GM12878 (cell line): ENCODE data around the gene KIAA0930.

ENCODE experiments used
- ATF2 ChIP-seq: IDR thresholded peaks from 2 replicates; pipeline ENCODE4 v1.6.1; 2012; ENCODE audit warnings: low read length, inconsistent platforms
- BCLAF1 ChIP-seq: fragments of 450-650 bp; IDR thresholded peaks from 2 replicates; pipeline ENCODE4 v1.6.1; 2017; ENCODE audit warnings: antibody characterized with exemption, mild to moderate bottlenecking, moderate library complexity
- BHLHE40 ChIP-seq, 2 experiments: fragments of 450-650 bp in 1 of 2; IDR thresholded peaks; 2 replicates each; pipeline ENCODE4 v1.6.1; 2011 to 2017; ENCODE audit warnings: low read depth in 2 of 2, borderline replicate concordance in 1 of 2, improper control_type of control experiment in 1 of 2, low read length in 1 of 2, mild to moderate bottlenecking in 1 of 2
- CTCF ChIP-seq, 3 experiments: IDR thresholded peaks in 2 of 3; conservative IDR thresholded peaks in 1 of 3; 2 replicates each; pipeline ENCODE4 v1.5.1; 2011; ENCODE audit warnings: low read depth in 3 of 3, low read length in 3 of 3, mild to moderate bottlenecking in 3 of 3, control low read depth in 2 of 3, moderate library complexity in 2 of 3, inconsistent platforms in 1 of 3, mixed read lengths in 1 of 3; ENCODE audit not compliant: control insufficient read depth in 2 of 3, insufficient read depth in 1 of 3; ENCODE audit errors: extremely low read depth in 1 of 3
- FOS ChIP-seq: IDR thresholded peaks from 3 replicates; pipeline ENCODE4 v1.6.1; 2011; ENCODE audit warnings: borderline replicate concordance; ENCODE audit not compliant: insufficient read length; ENCODE audit errors: extremely low read depth
- POLR2A ChIP-seq: IDR thresholded peaks from 2 replicates; pipeline ENCODE4 v1.6.1; 2011; ENCODE audit warnings: low read depth, mild to moderate bottlenecking, low read length
- POLR2AphosphoS2 ChIP-seq: IDR thresholded peaks from 2 replicates; pipeline ENCODE4 v1.6.1; 2011; ENCODE audit warnings: low read depth, mild to moderate bottlenecking, low read length, improper control_type of control experiment, moderate library complexity
- REST ChIP-seq: IDR thresholded peaks from 2 replicates; pipeline ENCODE4 v1.6.1; 2012; ENCODE audit warnings: mild to moderate bottlenecking, low read depth, low read length
- USF1 ChIP-seq: IDR thresholded peaks from 2 replicates; pipeline ENCODE4 v1.6.1; 2011; ENCODE audit warnings: borderline replicate concordance, low read depth, mild to moderate bottlenecking, moderate library complexity, mixed read lengths, low read length; ENCODE audit not compliant: insufficient read depth; ENCODE audit errors: extremely low read length

- no peak for TF ChIP-seq BCLAF1
- no peak for TF ChIP-seq CTCF (IDR thresholded peaks at IDR 0.05 in 2 of 3, conservative IDR thresholded peaks at IDR 0.05 in 1 of 3; ENCODE audit: control insufficient read depth in 2 of 3, extremely low read depth in 1 of 3, insufficient read depth in 1 of 3, low read depth in 3 of 3, low read length in 3 of 3)
- TF ChIP-seq POLR2A: no peak
- no peak for TF ChIP-seq BHLHE40 (IDR thresholded peaks at IDR 0.05; ENCODE audit: borderline replicate concordance in 1 of 2, low read depth in 2 of 2, low read length in 1 of 2)
- TF ChIP-seq POLR2AphosphoS2: no peak
- no peak for TF ChIP-seq USF1
- TF ChIP-seq ATF2: no peak
- TF ChIP-seq REST: no peak
- TF ChIP-seq FOS: no peak
Measured at GRCh38 chr22:45155050-45155840, 85.4 kb downstream of the KIAA0930 start.
